Loucy (cell line): ENCODE measurements around the gene DIPK1A.

Source experiments
- CTCF ChIP-seq: fragments of 200-600 bp; sonication (generic); conservative IDR thresholded peaks from 2 replicates; pipeline ENCODE4 v1.5.1; 2014; ENCODE audit warnings: mild to moderate bottlenecking, antibody characterized with exemption, low read length
- EZH2phosphoT487 ChIP-seq: fragments of 200-600 bp; IDR thresholded peaks from 2 replicates; pipeline ENCODE4 v1.6.1; 2018; ENCODE audit warnings: antibody characterized with exemption, mild to moderate bottlenecking, moderate library complexity, borderline replicate concordance

GRCh38 chr1:92927870-92928269 is 33.4 kb downstream of the DIPK1A start:
- TF ChIP-seq CTCF (peak; percentile 43), EZH2phosphoT487 (no peak)
